Suppressor macrophage treated with lipopolysaccharide for 1 hour (primary cell): Measurements from ENCODE around the gene KRT7.
"Not testable (repeated sequence)": the region's sequence is repeated elsewhere in the genome, so short reads cannot be mapped to it uniquely, and the experiment has no call there.

ENCODE experiments used
- DNase-seq, 3 donors: peaks; one replicate each; pipeline ENCODE4 v3.0.0-alpha.2; 2020 to 2022

KRT7 gene

GRCh38 chr12:52245259-52245961 is 12.4 kb downstream of the KRT7 start:
- no peak for DNase-seq

- DNase-seq: no peak
These were observed 13.0 kb downstream of the KRT7 start for GRCh38 chr12:52245962-52246569.

- no peak for DNase-seq
These were observed 13.9 kb downstream of the KRT7 start for GRCh38 chr12:52246720-52247621.

DNA sequence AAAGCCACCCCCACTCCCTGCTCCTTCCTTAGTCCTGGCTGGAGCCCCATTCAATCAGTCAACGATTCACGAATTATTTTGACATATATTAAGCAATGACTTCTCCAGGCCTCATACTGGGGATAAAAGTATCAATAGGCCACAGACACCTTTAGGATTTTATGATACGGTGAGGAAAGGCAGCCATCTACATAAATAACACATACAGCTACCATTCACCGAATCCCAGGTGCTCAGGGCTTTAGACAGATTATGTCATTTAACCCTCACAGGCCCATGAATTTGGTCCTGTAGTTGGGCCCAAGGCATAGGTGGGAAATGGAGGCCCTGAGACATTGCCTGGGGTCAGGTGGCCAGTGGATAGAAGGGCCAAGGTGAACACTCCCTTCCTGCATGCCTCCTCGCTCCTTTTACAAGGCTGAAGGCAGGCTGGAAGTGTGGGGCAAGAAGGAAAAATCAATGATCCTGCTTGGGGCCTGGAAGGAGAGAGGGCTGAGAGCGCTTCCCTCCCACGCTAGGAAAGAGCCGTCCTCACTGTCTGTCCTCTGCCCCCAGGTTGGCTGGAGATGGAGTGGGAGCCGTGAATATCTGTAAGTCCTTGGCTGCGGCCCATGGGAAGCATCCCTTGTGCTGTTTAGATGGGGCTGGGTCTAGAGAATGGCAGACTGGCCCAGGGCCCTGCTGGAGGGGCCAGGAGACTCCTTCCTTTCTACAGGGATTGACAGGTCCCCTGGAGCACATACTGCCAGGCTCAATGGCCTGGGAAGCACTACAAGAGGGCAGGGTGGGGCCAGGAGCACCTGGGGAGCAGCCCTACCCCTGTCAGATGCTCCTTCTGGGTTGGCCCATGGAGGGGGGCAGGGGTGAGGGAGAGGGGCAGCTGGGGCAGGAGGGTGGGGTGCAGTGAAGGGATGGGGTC is 14.8 kb downstream of the KRT7 start:
- DNase-seq: no peak

DNA sequence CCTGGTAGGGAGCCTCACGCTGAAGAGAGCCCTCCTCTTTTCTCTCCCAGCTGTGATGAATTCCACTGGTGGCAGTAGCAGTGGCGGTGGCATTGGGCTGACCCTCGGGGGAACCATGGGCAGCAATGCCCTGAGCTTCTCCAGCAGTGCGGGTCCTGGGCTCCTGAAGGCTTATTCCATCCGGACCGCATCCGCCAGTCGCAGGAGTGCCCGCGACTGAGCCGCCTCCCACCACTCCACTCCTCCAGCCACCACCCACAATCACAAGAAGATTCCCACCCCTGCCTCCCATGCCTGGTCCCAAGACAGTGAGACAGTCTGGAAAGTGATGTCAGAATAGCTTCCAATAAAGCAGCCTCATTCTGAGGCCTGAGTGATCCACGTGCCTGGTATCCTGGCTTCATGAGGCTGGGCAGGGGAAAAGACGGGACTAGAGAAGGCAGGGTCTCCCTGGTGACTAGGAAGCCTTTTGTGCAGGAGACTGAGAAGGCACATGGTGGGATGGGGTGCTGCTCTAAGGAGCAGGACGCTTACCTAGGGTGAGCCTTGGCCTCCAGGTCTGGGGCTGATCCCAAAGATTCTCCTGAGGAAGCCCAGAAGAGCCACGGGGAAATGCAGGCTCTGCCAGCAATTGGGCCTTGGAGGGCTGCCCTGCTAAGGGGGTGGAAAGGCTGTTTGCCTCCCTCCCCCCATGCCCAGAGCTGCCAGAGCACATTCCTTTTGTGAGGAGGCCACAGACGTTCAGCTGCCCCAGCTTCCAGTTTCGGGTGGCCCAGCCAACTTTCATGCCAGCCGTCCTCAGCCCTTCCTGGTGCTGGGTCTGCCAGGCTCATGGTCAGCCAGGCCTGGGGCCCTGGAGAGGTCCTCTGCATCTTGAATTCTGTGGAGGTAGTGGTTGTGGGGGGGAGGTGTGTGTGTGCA is 15.8 kb downstream of the KRT7 start:
- no peak for DNase-seq

- no peak for DNase-seq
These were observed 16.5 kb downstream of the KRT7 start for GRCh38 chr12:52249511-52250047.

GRCh38 chr12:52250048-52250990 is 17.3 kb downstream of the KRT7 start:
- no peak for DNase-seq

DNA sequence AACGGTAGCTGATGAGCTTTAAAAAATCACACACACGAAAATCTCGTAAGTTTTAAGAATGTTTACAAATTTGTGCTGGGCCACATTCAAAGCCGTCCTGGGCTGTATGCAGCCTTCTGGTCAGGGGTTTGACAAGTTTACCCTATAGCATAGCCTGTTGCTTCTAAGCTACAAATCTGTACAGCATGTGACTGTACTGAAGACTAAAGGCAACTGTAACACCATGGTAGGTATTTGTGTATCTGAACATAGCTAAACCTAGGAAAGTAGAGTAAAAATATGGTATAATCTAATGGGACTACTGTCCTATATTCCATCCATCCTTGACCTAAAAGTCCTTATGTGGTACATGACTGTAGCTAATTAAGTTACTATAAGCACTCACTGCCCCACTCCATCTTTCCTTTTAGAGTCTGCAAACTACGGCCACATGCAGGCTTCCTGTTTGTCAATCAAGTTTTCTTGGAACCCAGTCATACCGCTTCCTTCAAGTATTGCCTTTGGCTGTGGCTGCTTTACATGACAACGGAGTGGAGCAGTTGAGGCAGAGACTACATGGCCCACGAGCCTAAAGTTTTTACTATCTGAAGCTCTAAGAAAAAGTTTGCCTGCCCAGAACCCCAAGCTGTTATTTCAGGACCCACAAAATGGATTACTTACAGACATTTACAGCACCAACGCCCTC is 18.5 kb downstream of the KRT7 start:
- DNase-seq: no peak

- not testable (repeated sequence) for DNase-seq
These were observed 19.2 kb downstream of the KRT7 start for GRCh38 chr12:52252175-52252615.

DNA sequence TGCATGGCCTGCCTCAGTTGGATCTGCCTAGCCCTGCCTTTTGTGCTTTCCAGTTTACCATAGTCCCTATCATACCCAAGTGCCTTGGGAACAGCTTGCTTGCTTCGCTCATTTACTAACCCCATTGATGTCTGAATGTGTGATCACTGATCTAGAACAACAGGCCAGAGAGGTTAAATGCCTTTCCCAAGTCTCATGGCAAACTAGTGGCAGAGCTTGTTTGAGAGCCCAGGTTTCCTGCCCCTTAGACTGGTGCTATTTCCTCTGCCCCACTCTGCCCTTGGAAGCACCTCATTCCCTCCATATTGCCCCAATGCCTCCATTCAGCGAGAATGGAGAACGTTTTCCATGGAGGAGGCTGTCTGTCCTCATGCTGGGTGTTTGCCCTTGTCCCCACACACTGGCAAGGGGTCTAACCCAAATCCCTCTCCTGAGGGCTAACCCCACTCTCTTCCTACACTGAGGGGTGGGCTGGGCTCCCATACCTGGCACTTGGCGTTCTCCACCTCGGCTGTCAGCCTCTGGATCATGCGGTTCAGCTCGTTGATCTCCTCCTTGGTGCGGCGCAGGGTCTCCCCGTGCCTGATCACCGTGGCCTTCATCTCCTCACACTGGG is 19.8 kb downstream of the KRT7 start:
- DNase-seq: no peak

DNA sequence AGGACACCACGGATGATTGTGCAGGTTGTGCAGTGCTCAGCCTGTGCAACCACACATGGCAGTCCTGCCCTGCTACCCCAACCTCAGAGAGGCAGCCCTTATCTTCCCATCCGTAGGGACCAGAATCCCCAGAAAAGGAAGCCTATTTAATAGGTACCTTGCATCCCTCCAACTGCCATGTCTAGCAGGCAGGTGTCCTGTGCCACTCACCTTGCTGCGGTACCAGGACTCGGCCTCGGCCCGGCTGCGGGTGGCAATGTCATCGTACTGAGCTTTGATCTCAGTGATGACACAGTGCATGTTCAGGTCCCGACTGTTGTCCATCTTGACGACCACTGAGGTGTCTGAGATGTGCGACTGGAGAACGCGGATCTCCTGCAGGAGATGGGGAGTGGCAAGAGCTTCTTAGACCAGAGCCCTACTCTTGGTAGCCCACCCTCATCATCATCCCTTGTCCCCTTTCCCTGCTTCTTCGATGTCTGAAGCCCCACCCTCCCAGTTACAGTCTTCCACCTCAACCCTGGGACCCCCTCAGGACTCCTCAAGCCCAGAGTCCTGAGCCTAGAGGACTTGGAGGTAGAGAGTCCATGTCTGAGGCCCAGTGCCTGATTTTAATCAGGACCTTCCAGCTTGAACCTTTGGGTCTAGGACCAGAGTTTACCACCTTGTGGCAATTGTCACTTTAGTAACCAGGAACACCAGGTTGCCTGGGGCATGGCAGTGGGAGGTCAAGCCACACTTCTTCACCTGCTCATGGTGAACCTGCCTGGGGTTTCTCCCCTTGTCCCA is 20.5 kb downstream of the KRT7 start:
- DNase-seq: no peak

- DNase-seq: no peak
These were observed 21.3 kb downstream of the KRT7 start for GRCh38 chr12:52254180-52254964.

DNA sequence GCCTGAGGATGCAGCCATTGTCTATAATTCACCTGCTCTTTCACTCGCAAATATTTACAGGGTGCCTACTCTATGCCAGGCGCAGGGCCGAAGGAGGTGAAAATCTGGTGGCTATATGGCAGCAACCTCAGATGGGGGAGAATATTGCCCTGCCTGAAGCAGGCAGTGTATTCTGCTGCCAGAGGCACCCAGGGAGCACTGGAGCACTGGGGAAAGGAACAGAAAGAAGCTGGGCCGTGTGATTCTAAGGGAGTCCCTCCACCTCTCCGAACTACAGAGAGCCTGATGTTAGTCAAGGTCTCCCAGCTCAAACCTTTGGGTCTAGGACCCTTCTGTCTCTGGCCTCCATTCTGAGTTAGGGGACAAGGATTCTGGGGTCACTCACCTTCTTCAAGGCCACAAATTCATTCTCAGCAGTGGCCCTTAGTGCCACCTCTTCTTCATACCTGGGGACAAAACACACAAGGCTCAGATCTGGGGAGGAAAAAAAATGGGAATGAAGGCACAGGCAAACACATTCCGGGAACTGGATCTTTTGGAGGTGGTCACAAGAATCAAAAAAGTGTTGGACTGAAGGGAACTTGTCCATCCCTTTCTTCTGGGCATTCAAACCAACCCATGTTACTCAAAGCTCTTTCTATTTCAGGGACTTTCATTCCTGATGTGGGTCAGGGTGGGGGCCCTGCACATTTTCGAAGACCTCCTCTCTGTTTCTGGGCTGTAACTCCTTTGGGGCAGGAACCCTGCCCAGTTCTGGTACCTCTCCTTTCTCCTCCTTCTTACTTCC is 22.1 kb downstream of the KRT7 start:
- no peak for DNase-seq

DNA sequence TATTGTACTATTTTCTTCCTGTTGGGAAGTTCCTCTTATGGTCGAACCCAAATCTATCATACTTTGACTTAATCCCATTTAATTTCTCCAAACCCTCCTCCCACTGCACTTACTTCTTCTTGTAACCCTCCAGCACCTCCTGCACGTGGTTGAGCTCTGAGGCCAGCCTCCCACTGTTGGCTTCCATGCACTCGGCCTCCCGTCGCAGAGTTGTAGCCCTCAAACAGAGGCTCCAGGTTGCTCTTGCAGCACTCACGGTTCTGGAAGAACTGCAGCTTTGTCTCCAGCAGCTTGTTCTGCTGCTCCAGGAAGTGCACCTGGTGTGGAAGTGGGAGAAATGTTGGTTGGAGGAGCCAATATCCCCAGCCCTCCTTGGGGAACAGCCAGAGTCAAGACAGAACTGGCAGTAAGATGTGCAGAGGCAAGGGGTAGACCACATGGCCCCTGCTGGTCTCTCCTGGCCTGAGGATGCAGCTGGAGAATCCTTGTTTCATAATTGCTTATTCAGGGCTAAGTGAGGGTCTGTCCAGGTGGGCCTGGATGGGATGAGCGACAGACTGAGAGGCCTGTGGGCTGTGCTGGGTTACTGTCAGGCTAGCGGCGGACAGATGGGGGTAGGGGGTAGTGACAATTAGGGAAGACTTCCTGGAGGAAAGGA is 23.0 kb downstream of the KRT7 start:
- DNase-seq: no peak

GRCh38 chr12:52256584-52256935 is 23.5 kb downstream of the KRT7 start:
- no peak for DNase-seq

DNA sequence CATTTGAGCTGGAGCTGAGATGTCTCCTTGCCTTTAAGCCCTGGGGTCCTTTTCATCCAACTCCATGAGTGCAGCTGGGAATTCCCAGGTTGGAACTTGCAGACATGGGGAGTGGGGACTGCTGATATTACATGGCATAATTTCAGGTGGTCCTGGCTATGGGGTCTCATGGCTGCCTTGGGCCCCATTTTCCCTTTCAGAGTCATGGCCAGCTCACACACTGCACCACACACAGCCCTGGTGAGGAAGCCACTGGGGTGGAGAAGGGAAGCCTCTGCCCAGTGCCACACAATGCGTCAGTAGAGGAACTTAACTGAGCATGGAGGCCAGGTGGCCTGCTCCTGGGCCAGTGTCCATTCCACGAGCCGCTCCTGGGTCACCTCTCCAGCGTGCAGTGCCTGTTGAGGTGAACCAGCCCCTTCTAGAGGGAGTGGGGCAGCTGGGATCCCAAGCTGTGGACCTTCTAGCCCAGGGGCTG is 24.1 kb downstream of the KRT7 start:
- DNase-seq: no peak
